GM23248 (cell line): ENCODE results near the gene GLYR1.

Experiments used
- EZH2 ChIP-seq: fragments of 200-600 bp; sonication (generic); IDR thresholded peaks from 2 replicates; pipeline ENCODE4 v1.6.1; 2018; ENCODE audit warnings: antibody characterized with exemption, mild to moderate bottlenecking; ENCODE audit not compliant: insufficient read depth, poor library complexity, severe bottlenecking
- EZH2phosphoT487 ChIP-seq: fragments of 200-600 bp; sonication (generic); IDR thresholded peaks from 2 replicates; pipeline ENCODE4 v1.6.1; 2018; ENCODE audit warnings: antibody characterized with exemption, moderate library complexity, mild to moderate bottlenecking, low read depth; ENCODE audit not compliant: insufficient read depth

GRCh38 chr16:4788910-4789309 is 58.2 kb downstream of the GLYR1 start:
- TF ChIP-seq EZH2phosphoT487, result no peak
- no peak for TF ChIP-seq EZH2
